AG10803 (cell line): Measurements from ENCODE around the gene ZNF185.

Experiments
- DNase-seq: peaks from one replicate; pipeline ENCODE4 v3.0.0; 2010; ENCODE audit warnings: low read depth
- H3K4me3 ChIP-seq: 2 replicates; pipeline ENCODE4 v1.5.1; 2011; ENCODE audit warnings: mild to moderate bottlenecking, low read length, control low read depth
- CTCF ChIP-seq: conservative IDR thresholded peaks from 2 replicates; pipeline ENCODE4 v1.5.1; 2011; ENCODE audit warnings: mild to moderate bottlenecking, low read length, control low read depth, inconsistent platforms

Gene ZNF185

GRCh38 chrX:152878976-152879755 is 18.7 kb upstream of the ZNF185 start:
- TF ChIP-seq CTCF = no peak
- DNase-seq = no peak
- no peak overlapping the region for H3K4me3 ChIP-seq

GRCh38 chrX:152881289-152881688 is 16.6 kb upstream of the ZNF185 start:
- DNase-seq = no peak
- no peak for TF ChIP-seq CTCF
- no peak overlapping the region for H3K4me3 ChIP-seq

- no peak for TF ChIP-seq CTCF
- no peak for DNase-seq
- no peak overlapping the region for H3K4me3 ChIP-seq
These were observed 13.7 kb upstream of the ZNF185 start for GRCh38 chrX:152884171-152884570.

GRCh38 chrX:152886716-152887115 is 11.2 kb upstream of the ZNF185 start:
- DNase-seq = no peak
- no peak for TF ChIP-seq CTCF
- no peak overlapping the region for H3K4me3 ChIP-seq

GRCh38 chrX:152892499-152892898 is 5.4 kb upstream of the ZNF185 start:
- H3K4me3 ChIP-seq = no peak overlapping the region
- DNase-seq = no peak
- TF ChIP-seq CTCF = no peak

- TF ChIP-seq CTCF = no peak
- DNase-seq = no peak
- no peak overlapping the region for H3K4me3 ChIP-seq
These were observed 4.6 kb upstream of the ZNF185 start for GRCh38 chrX:152892999-152893891.
